NCI-H2107 (cell line): Measurements from ENCODE around the gene ADGRF1.
"Not testable (repeated sequence)": the region's sequence is repeated elsewhere in the genome, so short reads cannot be mapped to it uniquely, and the experiment has no call there.

Experiments
- DNase-seq: peaks from one replicate; lab custom pipeline; 2025; lab: John Stamatoyannopoulos, UW

The ADGRF1 gene

GRCh38 chr6:47061309-47062300 is 19.5 kb upstream of the ADGRF1 start:
- no peak for DNase-seq

- DNase-seq, result no peak
These were observed 17.2 kb upstream of the ADGRF1 start for GRCh38 chr6:47059216-47059885.

- DNase-seq, result no peak
These were observed 15.9 kb upstream of the ADGRF1 start for GRCh38 chr6:47057830-47058540.

GRCh38 chr6:47056832-47057231 is 14.7 kb upstream of the ADGRF1 start:
- no peak for DNase-seq

DNA sequence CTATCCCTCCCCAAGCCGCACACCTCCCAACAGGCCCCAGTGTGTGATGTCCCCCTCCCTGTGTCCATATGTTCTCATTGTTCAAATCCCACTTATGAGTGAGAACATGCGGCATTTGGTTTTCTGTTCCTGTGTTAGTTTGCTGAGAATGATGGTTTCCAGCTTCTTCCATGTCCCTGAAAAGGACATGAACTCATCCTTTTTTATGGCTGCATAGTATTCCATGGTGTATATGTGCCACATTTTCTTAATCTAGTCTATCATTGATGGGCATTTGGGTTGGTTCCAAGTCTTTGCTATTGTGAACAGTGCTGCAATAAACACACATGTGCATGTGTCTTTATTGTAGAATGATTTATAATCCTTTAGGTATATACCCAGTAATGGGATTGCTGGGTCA is 12.2 kb upstream of the ADGRF1 start:
- DNase-seq, result not testable (repeated sequence)

DNA sequence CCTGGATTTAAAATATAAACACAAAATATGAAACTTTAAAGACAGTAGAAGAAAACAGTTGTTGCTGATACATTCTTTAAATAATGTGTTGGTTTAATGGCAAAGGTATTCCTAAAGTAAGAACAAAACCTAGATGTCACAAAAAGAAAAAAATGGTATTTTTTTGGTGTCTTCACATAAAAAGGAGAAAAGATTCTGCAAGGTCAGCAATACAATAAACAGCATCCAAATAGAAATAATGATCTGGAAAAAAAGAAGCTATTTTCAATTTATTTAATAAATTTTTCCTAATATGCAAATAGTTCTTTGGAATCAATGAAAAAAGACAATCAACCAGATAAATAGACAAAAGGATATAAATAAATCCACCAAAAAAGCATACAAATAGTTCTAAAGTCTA is 6.5 kb upstream of the ADGRF1 start:
- no peak for DNase-seq

DNA sequence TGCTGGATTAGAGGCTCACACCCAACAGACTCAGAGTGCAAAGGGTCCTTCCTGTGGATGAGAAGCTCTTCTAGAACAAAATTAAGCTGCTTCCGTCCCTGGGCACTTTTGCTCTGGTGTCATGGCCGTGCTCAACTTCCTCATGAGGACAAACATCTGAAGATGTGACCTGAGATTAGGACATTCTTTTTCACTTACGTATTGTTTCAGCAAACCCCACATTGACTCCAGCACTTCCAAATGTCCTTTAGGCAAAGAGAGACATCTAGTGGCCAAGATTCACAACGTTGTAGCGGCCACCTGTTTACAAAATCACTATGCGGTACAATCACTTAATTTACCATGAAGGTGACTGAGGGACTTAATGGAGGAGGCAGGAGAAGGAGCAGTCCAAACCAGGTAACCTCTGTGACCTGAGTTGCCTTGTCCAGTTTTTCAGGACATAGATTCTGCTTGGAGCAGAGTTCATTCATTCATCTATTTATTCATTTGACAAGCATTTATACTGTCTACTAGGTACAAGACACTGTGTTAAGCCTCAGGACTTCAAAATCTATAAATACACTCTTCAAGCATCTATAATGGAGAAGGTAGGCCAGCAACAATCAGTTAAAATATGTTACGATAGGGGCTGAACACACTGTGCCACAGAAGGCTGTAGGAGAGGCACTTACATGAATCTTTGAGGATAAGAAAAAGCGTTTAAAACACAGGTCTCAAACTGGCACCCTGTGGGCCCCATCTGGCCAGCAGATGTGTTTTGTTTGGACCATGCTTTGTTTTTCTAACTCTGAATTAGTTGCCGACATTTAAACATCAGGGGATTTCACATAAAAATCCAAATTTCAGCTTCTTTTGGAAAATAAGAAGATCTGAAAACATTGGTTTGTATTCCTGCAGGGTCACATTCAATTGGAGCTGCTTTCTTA is 5.6 kb upstream of the ADGRF1 start:
- no peak for DNase-seq

- no peak for DNase-seq
These were observed 5.0 kb upstream of the ADGRF1 start for GRCh38 chr6:47047097-47047478.

DNA sequence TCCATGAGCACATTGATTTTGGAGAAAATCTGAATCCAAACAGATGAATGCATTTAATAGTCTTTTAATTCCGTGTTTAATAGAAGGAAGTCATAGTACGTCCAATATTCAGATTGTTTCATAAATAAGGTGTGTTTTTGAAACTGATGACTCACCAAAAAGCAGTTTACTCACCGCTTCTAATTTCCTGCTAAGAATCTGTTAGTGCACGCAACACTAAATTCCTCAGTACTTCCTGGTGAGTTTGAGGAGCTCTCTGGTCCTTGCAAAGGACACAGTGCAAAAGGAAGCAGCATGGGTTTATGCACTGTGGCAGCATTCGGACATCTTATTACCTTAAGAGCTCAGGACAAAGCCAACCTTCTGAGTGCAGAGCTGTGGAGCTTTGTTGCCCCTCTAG is 2.3 kb upstream of the ADGRF1 start:
- no peak for DNase-seq

DNA sequence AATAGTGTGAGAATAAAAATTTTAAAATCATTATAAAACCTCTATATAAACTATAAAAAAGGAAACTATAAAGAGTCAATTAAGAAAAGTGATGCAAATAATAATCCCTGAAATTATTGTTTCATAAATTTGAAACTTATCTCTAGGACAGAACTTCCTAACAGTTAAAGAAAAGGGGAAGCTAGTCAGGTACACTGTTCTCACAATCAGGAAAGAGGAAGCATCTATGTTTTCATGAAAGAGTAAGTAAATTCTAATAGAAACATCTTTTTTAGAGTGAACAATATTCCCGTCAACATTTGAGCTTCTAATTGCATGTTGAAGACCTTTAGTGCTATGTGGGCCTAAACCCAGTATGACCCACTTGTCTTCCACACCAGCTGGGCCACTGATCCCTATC is 1.2 kb upstream of the ADGRF1 start:
- DNase-seq, result no peak

DNA sequence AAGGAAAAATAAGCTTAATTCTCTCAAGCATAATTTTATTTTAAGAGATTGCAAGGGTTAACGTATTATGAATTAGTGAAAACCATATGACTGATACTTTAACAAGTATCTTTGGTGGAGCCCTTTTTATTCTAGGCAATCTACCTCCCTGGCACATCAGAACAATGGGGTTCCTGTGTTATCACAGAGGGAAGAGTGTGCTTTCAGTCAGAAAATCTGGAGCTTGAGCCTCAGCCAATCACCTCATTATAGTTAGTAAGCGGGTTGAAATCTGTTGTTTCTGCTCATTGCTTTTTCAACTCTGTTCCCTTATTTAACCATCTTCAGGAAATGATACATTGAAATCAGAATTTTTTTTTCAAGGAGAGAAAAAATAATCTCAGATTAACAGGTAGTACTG is 391 bp downstream of the ADGRF1 start:
- no peak for DNase-seq

GRCh38 chr6:47034926-47035325 is 7.2 kb downstream of the ADGRF1 start:
- no peak for DNase-seq

- no peak for DNase-seq
These were observed 7.7 kb downstream of the ADGRF1 start for GRCh38 chr6:47034421-47034820.

DNA sequence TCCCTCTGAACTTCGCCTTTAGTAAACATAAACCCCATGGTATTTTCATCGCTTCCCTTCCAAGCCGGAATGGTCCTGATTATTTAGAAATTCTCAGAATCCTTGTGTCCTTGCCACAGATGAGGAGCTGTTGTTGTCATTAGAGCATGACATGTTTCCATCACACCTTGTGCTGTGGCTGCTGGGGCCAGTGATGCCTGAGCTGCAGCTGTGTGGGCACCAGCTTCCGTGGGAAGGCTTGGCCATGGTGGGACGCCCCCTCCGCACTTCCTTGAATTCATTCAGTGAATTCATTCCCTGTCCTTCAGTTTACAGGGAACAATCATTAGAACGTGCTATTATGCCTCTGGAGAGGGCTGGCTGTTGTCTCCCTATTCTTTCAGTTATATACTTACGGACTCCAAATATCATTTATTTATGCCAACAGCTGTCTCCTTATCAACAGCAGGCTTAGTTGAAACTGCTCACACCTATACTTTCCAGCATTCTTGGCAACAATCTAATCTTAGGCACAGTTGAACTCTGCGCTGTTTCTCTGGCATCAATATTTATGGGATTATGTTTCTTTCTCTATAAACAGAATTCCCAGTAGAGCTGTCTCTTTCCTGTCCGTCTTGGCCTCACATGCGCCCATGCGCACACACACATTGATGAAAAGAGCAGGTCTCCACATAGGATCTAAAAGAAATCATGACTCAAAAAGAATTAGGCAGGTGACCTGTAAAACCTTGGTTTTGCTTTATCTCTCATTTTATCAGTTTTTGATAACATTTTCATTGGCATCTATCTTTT is 9.0 kb downstream of the ADGRF1 start:
- no peak for DNase-seq

DNA sequence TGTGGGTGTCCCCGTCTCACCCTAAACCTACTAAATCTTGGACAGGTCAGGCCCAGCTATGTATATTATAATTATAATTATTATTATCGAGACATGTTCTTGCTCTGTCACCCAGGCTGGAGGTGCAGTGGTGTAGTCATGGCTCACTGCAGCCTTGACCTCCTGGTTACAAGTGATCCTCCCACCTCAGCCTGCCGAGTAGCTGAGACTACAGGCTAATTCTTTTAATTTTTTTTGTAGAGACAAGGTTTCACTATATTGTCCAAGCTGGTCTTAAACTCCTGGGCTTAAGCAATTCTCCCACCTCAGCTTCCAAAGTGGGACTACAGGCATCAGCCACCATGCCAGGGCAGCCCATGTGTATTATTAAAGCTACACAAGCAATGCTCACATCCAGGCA is 10.5 kb downstream of the ADGRF1 start:
- DNase-seq, result no peak

DNA sequence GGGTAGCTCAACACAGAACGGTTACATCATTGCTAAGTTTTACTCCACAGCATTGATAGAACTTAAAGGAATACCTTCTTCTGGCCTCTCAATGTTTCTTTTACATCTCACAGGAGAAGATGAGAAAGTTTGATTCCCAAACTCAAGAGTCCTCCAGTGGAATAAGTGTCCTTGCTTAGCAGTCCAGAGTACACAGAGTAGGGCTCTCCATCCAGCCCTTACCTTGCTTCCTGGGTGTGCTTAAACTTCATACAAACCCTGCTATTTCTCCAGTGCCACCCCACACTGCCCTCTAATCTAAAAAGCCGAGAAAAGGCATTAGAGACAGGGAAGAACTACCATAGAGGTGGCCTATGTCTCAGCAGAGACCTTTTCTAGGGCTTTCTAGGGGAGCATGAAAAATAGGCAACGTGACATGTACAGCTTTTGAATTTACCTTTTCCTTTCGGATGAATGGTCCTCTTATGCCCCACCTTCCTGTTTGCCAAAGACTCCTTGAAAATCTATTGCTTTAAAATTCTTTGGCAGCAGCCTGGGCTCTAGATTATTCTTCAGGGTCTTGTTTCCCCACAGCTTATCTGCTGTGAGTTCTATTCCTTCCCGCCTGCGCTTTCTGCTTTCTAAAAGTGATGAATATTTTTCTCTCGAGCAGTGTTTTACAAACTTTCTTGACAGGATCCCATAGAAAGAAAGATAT is 12.1 kb downstream of the ADGRF1 start:
- no peak for DNase-seq

DNA sequence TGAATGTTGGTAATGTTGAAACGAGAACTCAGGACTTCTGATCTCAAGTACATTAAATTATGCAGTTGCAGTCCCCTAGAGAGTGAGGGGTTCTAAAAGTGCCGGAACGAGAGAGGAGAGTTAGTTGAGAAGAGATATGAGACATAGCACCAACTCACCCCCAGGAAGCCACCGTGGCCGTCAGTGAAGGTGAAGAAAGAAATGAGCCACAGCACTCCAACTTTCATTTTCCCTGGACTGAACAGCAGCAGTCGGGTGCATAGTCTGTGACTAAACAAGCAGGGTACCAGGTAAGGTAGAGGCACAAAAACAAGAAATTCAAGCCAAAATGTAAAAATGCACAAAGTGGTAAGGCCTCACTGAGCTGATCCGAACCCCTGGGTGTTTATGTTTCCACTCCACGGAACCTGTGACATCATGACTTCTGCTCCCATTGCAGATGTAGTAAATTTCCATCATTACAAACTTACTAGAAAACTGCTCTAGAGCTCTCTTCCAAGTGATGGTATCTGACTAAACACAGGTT is 13.2 kb downstream of the ADGRF1 start:
- DNase-seq, result no peak

DNA sequence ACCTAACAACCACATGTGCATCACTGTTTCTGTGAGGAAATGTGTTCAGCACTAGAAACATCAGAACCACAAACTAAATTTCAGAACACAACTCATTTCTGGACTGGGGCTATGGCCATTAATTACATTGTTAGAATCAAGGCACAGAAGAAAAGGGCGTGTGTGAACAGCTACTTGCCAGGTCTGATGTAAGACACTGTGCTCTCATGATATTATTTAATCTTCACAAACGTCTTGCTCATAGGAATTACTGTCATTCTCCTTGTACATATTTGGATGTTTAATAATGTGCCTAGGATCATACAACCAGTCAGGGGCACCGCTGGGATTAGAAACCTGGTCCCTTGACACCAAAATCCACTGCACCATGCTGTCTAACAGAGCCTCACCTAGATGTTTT is 14.8 kb downstream of the ADGRF1 start:
- DNase-seq, result no peak

- no peak for DNase-seq
These were observed 15.5 kb downstream of the ADGRF1 start for GRCh38 chr6:47026679-47027078.

- DNase-seq, result no peak
These were observed 18.6 kb downstream of the ADGRF1 start for GRCh38 chr6:47023573-47023972.
